Sigmoid colon (tissue), 7 donors: ENCODE measurements around the gene LSM14A. TPM values are rescaled to one million over a fixed set of nuclear protein-coding genes. Genes with fewer than 3 reads are reported as not detected.
A peak's percentile ranks its signal among the peaks of the same experiment; 100 is the strongest.

Experiments used
- DNase-seq: peaks from one replicate; pipeline ENCODE4 v3.0.0-alpha.2; 2019
- H3K27ac ChIP-seq, 4 donors: fragments of 200-600 bp; sonication (generic); one replicate each; pipeline ENCODE4 v1.5.1; 2016 to 2019; ENCODE audit warnings: mild to moderate bottlenecking in 1 of 4
- H3K27me3 ChIP-seq, 3 donors: fragments of 200-600 bp; sonication (generic); one replicate each; pipeline ENCODE4 v1.5.1; 2019; ENCODE audit warnings: mild to moderate bottlenecking in 1 of 3
- H3K36me3 ChIP-seq, 4 donors: fragments of 200-600 bp; sonication (generic); one replicate each; pipeline ENCODE4 v1.5.1; 2016 to 2019
- H3K4me1 ChIP-seq, 4 donors: fragments of 200-600 bp; sonication (generic); one replicate each; pipeline ENCODE4 v1.5.1; 2017 to 2019
- H3K4me3 ChIP-seq, 4 donors: fragments of 200-600 bp; sonication (generic); one replicate each; pipeline ENCODE4 v1.5.1; 2017 to 2019; ENCODE audit warnings: mild to moderate bottlenecking in 2 of 4, moderate library complexity in 1 of 4
- H3K9me3 ChIP-seq, 4 donors: fragments of 200-600 bp in 3 of 4; sonication (generic) in 3 of 4; one replicate each; pipeline versions ENCODE4 v1.5.1 to v1.6.1; 2013 to 2019
- EP300 ChIP-seq, 4 donors: sonication (generic); formaldehyde crosslinking; IDR thresholded peaks; one replicate each; pipeline ENCODE4 v1.6.1; 2017; ENCODE audit warnings: antibody characterized with exemption in 4 of 4
- POLR2A ChIP-seq, 2 donors: fragments of 450-650 bp; IDR thresholded peaks; one replicate each; pipeline ENCODE4 v1.6.1; 2016; ENCODE audit warnings: antibody characterized with exemption in 2 of 2, mild to moderate bottlenecking in 2 of 2, moderate library complexity in 2 of 2
- POLR2AphosphoS5 ChIP-seq, 4 donors: sonication (generic); formaldehyde crosslinking; IDR thresholded peaks; one replicate each; pipeline ENCODE4 v1.6.1; 2017; ENCODE audit warnings: antibody characterized with exemption in 4 of 4
- WGBS, 2 donors: extraction: QIAGEN DNeasy Blood & Tissue Kit; methylation state at CpG; one replicate each; pipeline ENCODE4 v1.1.7; 2013; 5-methylcytosine and 5-hydroxymethylcytosine counted together
- intact Hi-C: fragments of 100-400 bp; cut with DNase I; formaldehyde crosslinking; loops from one replicate; pipeline ENCODE4 v1.15.1; 2023
- polyA plus RNA-seq, 3 donors: library from polyadenylated mRNA; stranded (reverse); fragments of 200-250 nt; gene quantifications; one replicate each; pipeline ENCODE4 v1.2.3, GENCODE V29; 2013
- total RNA-seq, 4 donors: library from RNA; depleted of rRNA; stranded (reverse); fragments of >200 nt; gene quantifications; one replicate each; pipeline ENCODE4 v1.1.0, GENCODE V29; 2016
- TF ChIP-seq, protein P1 (sequence below), 4 experiments: fragments of 450-650 bp in 3 of 4; fragments of 200-600 bp in 1 of 4; IDR thresholded peaks; one replicate each; pipeline ENCODE4 v1.5.1; 2016 to 2019; ENCODE audit warnings: antibody characterized with exemption in 4 of 4, mild to moderate bottlenecking in 3 of 4, moderate library complexity in 2 of 4
- donor health status: healthy with polysubstance abuse.
- donor health status: Bipolar disorder and iron deficiency.
- donor health status: healthy.

The LSM14A gene
- total and polyA plus RNA-seq, 7 donors, result 66.6 to 149 (median 104) TPM

DNA sequence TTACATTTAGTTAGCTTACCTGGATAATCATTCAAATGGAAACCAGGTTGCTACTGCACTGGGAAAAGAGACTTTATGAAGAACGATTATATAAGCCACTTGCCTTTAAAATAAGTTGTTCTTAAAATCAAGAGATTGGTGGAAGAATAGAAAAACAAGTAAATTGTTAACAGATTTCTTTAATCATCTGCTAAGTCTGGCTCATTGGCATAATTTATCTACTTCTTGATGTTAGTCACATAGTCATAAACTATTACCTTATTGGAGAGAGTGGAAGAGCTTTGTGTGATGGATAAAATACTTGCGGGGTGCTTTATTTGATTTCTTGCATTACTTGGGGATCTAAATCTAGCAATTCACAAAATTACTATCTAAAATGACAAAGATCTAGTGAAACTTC lies 6.8 kb downstream of the LSM14A start:
- WGBS, 2 donors, result 46 to 55% methylated on average over 2 of the region's 2 CpGs
- intact Hi-C loops, result loop anchor here (10.0 kb wide), 1 partner anchor 156 kb away; no protein-coding TSS in a partner anchor
- Histone ChIP-seq H3K4me3 (no peak overlapping the region), H3K27me3 (no peaks in the 10 kb centered on the region), H3K4me1 (peaks cover 0 to 93% (median 85%) of the 10 kb centered on the region in 4 donors), H3K9me3 (no peaks in the 10 kb centered on the region), H3K36me3 (no peaks in the 10 kb centered on the region), H3K27ac (peak overlapping the region in 3 of 4 donors; percentile 7 to 39 (median 18))
- no peak for DNase-seq
- TF ChIP-seq POLR2A (IDR thresholded peaks at IDR 0.05), result no peak
- TF ChIP-seq, protein P1, sequence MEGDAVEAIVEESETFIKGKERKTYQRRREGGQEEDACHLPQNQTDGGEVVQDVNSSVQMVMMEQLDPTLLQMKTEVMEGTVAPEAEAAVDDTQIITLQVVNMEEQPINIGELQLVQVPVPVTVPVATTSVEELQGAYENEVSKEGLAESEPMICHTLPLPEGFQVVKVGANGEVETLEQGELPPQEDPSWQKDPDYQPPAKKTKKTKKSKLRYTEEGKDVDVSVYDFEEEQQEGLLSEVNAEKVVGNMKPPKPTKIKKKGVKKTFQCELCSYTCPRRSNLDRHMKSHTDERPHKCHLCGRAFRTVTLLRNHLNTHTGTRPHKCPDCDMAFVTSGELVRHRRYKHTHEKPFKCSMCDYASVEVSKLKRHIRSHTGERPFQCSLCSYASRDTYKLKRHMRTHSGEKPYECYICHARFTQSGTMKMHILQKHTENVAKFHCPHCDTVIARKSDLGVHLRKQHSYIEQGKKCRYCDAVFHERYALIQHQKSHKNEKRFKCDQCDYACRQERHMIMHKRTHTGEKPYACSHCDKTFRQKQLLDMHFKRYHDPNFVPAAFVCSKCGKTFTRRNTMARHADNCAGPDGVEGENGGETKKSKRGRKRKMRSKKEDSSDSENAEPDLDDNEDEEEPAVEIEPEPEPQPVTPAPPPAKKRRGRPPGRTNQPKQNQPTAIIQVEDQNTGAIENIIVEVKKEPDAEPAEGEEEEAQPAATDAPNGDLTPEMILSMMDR (IDR thresholded peaks at IDR 0.05), result no peak

DNA sequence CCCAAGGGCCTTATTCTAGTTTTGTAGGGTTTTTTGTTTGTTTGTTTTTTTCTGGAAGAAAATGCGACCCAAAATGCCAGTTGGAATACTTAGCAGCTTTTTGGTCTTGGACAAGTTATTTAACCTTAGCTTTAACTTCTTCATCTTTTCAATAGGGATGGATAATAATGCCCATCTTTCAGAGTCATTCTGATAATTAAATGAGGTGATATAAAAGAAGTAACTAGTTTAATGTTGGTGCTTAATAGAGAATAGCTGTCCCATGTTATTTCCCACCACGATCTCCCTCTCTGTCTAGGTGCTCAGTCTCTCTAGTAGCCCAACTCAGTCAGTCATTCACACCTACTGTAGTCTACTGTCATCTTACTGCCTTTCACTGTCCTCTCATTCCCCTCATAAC lies 8.0 kb downstream of the LSM14A start:
- no peaks in the 10 kb centered on the region for H3K9me3 ChIP-seq
- no peaks in the 10 kb centered on the region for H3K27me3 ChIP-seq
- no peak overlapping the region for H3K4me3 ChIP-seq
- DNase-seq, result no peak
- TF ChIP-seq POLR2AphosphoS5 (IDR thresholded peaks at IDR 0.05) (no peak), EP300 (IDR thresholded peaks at IDR 0.05) (no peak), POLR2A (IDR thresholded peaks at IDR 0.05) (no peak)
- TF ChIP-seq, protein P1 (IDR thresholded peaks at IDR 0.05), result no peak
- peaks cover 0 to 93% (median 85%) of the 10 kb centered on the region in 4 donors for H3K4me1 ChIP-seq
- WGBS, 2 donors, result 91 to 95% methylated on average over 2 of the region's 2 CpGs
- H3K36me3 ChIP-seq, result no peaks in the 10 kb centered on the region
- H3K27ac ChIP-seq, result peak overlapping the region in 1 of 4 donors; percentile 18
- intact Hi-C loops, result no loop called here

DNA sequence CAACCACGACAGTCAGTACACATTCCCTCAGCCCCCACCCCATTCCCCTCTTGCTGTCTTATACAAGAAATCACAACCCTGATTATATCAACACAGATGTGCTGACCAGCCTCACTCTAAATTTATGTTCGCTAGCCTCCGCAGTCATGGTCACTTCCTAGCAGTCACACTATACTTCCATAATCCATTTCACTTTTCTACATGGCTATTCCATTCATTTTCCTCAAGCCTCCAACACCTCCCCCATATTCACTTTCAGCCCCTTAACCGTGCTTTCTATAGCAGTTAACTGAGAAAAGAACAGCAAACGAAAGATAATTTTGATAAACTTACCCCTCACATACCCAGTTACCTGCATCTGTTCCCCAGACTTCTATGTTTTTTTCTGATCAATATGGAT lies 8.4 kb downstream of the LSM14A start:
- Histone ChIP-seq H3K9me3 (no peaks in the 10 kb centered on the region), H3K4me3 (no peak overlapping the region), H3K27ac (no peak overlapping the region), H3K4me1 (peaks cover 0 to 93% (median 85%) of the 10 kb centered on the region in 4 donors), H3K36me3 (no peaks in the 10 kb centered on the region), H3K27me3 (no peaks in the 10 kb centered on the region)
- no peak for TF ChIP-seq POLR2A (IDR thresholded peaks at IDR 0.05)
- TF ChIP-seq, protein P1 (IDR thresholded peaks at IDR 0.05), result no peak
- no peak for TF ChIP-seq POLR2AphosphoS5 (IDR thresholded peaks at IDR 0.05)
- TF ChIP-seq EP300 (IDR thresholded peaks at IDR 0.05), result no peak
- DNase-seq, result no peak
- intact Hi-C loops, result no loop called here
- WGBS, 2 donors, result 85 to 90% methylated on average over 5 of the region's 5 CpGs

DNA sequence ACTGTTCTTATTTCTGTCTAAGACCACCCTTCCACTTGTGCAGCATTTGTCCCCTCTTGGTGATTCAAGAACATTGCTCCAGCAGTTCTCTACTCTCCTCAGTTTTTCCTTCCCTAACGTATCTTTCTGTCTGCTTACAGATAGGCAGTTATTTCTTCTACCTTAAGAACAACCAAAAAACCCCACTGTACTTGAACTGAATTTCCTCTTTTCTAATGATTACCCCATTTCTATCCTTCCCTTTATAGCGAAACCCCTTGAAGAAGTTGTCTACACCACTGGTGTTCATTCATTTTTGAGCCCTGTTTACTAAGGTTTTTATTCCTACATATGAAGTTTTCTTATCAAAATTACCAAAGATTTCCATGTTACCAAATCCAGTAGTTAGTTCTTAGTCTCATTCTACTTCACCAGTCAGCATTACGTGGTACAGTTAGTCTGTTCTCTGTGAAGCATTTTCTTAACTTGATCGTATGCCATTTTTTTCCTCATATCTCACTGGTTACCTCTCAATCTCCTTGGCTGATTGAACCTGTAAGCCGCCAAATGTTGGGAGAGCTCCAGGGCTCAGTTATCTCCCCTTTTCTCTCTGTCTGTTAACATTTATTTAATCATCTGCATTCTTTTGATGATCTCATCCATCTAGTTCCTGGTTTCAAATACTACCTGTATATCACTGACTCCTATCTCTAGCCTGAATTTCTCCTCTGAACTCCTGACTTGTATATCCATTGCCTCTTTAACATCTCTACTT lies 9.0 kb downstream of the LSM14A start:
- DNase-seq, result no peak

More for the DNA sequence above, 9.0 kb downstream of the LSM14A start:
- TF ChIP-seq POLR2AphosphoS5 (IDR thresholded peaks at IDR 0.05) (no peak), POLR2A (IDR thresholded peaks at IDR 0.05) (no peak), EP300 (IDR thresholded peaks at IDR 0.05) (no peak)
- TF ChIP-seq, protein P1 (IDR thresholded peaks at IDR 0.05), result no peak
- intact Hi-C loops, result no loop called here
- H3K36me3 ChIP-seq, result no peaks in the 10 kb centered on the region
- H3K27ac ChIP-seq, result no peak overlapping the region
- H3K27me3 ChIP-seq, result no peaks in the 10 kb centered on the region
- 79% methylated on average over 5 of the region's 5 CpGs for WGBS, 2 donors
- no peak overlapping the region for H3K4me3 ChIP-seq
- H3K4me1 ChIP-seq, result peaks cover 0 to 93% (median 84%) of the 10 kb centered on the region in 4 donors
- H3K9me3 ChIP-seq, result no peaks in the 10 kb centered on the region
